ENCODE data around the gene C20orf141. TPM values are rescaled to one million over a fixed set of nuclear protein-coding genes. Genes with fewer than 3 reads are reported as not detected.
A peak's percentile ranks its signal among the peaks of the same experiment; 100 is the strongest.
"Not testable (repeated sequence)": the region's sequence is repeated elsewhere in the genome, so short reads cannot be mapped to it uniquely, and the experiment has no call there.

Gene C20orf141, protein sequence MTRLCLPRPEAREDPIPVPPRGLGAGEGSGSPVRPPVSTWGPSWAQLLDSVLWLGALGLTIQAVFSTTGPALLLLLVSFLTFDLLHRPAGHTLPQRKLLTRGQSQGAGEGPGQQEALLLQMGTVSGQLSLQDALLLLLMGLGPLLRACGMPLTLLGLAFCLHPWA
- total RNA-seq, result not detected

DNA sequence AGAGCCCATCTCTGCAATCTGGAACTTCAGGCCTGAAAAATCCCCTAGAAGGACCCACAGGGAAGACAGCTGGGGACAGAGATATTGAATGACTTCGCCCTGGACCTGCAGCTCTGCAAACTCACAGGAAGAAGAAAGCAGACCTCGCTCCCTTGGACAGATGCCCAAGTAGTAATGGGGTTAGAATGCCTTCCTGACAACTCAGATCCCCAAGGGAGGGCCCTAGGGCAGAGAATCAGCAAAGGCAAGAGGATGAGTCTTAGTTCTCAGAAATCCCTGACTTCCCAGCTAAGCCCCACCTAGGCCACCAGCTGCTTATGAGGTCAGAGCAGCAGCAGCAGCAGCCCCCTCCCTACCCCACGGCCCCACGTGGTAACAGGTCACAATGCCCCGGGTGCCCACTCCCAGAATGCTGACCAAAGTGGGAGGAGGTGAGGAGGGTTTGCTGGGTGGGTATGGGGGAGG, at the start of gene C20orf141:
C20orf141 (plus strand) TSS at position 401 of the 465 bp plus-strand sequence. CDS start 198 bp downstream, outside the sequence.
- DNase-seq (ENCODE audit: low spot score in 2 of 2), result peak; percentile 52 to 65
- Histone ChIP-seq H3K36me3 (no peaks in the 10 kb centered on the region), H3K4me3 (no peak within 1 kb of the TSS), H3K27me3 (peaks cover 0 to 11% of the 10 kb centered on the region in 2 donors), H3K9me3 (peaks cover 0 to 37% (median 4%) of the 10 kb centered on the region in 4 donors), H3K27ac (no peak within 1 kb of the TSS), H3K4me1 (peaks cover 0 to 11% (median 2%) of the 10 kb centered on the region in 4 donors)
- WGBS, 2 donors, result 28 to 36% methylated on average over 4 to 5 of the region's 5 CpGs
- TF ChIP-seq POLR2A (IDR thresholded peaks at IDR 0.05), result no peak
- TF ChIP-seq EP300 (IDR thresholded peaks at IDR 0.05), result peak in 1 of 2 donors; percentile 31

DNA sequence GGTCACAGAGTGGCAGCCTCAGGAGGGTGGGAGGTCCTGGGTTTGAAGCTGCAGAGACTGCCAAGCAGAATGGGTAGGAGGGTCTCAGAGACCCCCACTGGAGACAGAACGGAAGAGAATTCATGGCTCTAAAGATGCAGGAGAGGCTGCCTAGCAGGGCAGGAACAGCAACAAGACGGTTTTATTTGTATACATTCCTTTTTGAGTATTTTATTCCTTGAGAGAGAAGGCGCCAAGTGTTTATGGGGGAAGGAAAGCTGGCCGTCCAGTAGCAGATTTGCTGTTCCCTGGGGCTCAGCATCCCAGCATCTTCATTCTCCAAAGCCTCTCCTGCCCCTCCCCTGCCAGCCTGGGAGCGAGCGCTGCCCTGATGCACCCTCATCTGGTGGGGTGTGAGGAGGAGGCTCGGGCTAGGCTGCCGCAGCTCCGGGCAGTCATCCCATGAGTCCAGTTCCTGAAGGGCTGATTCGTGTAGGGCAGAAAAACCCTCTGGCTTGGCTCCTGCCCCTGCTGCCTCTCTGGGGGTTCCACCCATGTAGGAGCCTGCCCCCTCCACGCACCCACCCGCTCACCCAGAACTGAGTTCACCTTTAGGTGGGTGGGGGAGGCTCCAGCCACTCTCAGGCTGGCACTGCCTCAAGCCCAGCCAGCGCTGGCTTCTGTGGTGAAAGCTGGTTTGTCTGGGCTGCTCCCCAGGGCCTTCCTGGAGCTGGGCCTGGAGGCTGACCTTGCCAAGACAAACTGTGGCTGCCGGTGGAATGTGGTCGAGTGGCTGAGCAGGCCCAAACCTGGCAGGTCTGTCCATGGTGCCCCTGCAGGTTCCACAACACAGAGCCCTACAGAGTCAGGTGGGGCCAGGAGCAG, 46.8 kb upstream of the C20orf141 start:
- H3K36me3 ChIP-seq, result no peaks in the 10 kb centered on the region
- H3K27ac ChIP-seq, result no peak overlapping the region
- no peaks in the 10 kb centered on the region for H3K9me3 ChIP-seq
- 40 to 50% methylated on average over 13 to 15 of the region's 15 CpGs for WGBS, 2 donors
- TF ChIP-seq EP300 (IDR thresholded peaks at IDR 0.05) (no peak), POLR2A (IDR thresholded peaks at IDR 0.05) (no peak)
- TF ChIP-seq, protein P1, sequence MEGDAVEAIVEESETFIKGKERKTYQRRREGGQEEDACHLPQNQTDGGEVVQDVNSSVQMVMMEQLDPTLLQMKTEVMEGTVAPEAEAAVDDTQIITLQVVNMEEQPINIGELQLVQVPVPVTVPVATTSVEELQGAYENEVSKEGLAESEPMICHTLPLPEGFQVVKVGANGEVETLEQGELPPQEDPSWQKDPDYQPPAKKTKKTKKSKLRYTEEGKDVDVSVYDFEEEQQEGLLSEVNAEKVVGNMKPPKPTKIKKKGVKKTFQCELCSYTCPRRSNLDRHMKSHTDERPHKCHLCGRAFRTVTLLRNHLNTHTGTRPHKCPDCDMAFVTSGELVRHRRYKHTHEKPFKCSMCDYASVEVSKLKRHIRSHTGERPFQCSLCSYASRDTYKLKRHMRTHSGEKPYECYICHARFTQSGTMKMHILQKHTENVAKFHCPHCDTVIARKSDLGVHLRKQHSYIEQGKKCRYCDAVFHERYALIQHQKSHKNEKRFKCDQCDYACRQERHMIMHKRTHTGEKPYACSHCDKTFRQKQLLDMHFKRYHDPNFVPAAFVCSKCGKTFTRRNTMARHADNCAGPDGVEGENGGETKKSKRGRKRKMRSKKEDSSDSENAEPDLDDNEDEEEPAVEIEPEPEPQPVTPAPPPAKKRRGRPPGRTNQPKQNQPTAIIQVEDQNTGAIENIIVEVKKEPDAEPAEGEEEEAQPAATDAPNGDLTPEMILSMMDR (IDR thresholded peaks at IDR 0.05), result no peak
- H3K4me3 ChIP-seq, result no peak overlapping the region
- DNase-seq (ENCODE audit: low spot score in 2 of 2), result no peak
- H3K27me3 ChIP-seq, result peaks cover 0 to 67% of the 10 kb centered on the region in 2 donors
- H3K4me1 ChIP-seq, result peaks cover 0 to 6% (median 0%) of the 10 kb centered on the region in 4 donors

DNA sequence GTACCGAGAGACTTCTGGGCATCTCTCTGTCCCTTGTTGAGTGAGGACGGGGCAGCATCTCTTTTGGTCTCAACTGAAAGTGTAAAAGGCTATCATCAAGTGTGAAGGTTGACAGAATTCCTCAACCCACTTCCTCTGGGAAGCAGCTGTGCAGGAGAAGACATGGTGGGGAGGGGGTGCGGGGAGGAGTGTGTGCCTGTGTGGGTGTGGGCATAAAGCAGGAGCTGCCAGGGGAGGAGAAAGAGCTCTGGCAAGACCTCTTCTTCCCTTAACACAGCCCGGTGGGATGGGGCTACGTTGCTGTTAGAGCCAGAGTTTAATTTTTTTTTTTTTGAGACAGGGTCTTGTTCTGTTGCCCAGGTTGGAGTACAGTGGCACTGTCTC, 46.2 kb upstream of the C20orf141 start:
- H3K9me3 ChIP-seq, result no peaks in the 10 kb centered on the region
- H3K36me3 ChIP-seq, result no peaks in the 10 kb centered on the region
- no peak overlapping the region for H3K27ac ChIP-seq
- H3K4me1 ChIP-seq, result peaks cover 0 to 6% (median 0%) of the 10 kb centered on the region in 4 donors
- WGBS, 2 donors, result 78 to 88% methylated on average over 5 of the region's 5 CpGs
- no peak for TF ChIP-seq EP300 (IDR thresholded peaks at IDR 0.05)
- TF ChIP-seq, protein P1 (IDR thresholded peaks at IDR 0.05), result no peak
- TF ChIP-seq POLR2A (IDR thresholded peaks at IDR 0.05), result no peak
- peaks cover 0 to 61% of the 10 kb centered on the region in 2 donors for H3K27me3 ChIP-seq
- DNase-seq (ENCODE audit: low spot score in 2 of 2), result no peak
- H3K4me3 ChIP-seq, result no peak overlapping the region

DNA sequence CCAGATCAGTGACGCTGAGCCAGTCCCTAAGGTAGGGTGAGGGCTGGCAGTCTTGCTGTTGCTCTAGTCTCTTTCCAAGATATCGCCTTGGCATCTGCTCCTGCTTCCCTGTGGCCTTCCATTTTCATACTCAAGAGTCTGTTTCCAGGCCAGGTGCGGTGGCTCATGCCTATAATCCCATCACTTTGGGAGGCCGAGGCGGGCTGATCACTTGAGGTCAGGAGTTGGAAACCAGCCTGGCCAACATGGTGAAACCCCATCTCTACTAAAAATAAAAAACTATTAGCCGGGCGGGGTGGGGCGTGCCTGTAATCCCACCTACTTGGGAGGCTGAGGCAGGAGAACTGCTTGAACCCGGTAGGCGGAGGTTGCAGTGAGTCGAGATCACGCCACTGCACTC, 44.7 kb upstream of the C20orf141 start:
- H3K4me1 ChIP-seq; H3K36me3 ChIP-seq; H3K27ac ChIP-seq; H3K9me3 ChIP-seq; H3K4me3 ChIP-seq; DNase-seq (ENCODE audit: low spot score in 2 of 2): not testable (repeated sequence)
- 86 to 90% methylated on average over 12 of the region's 12 CpGs for WGBS, 2 donors
- H3K27me3 ChIP-seq, result peaks cover 0 to 50% of the 10 kb centered on the region in 2 donors

DNA sequence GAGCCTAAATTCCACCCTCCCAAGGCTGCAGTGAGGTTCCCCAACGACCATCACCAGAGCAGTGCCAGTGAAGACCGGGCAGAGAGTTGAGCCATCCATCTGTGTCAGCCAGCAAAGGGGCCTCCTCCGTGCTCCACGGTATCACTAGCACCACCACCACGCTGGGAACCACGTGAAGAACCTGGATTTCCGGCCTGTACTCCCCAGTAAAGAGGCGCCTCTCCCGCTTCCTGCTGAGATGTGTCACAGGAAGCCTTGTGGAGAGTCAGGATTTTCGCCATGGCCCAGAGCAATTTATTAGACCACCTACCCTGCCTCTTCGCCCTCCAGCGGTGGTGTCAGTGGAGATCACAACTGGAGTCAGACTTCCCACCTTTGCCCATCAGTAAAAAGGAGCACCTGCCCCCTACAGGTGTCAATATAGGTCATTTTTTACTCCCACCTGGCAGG, 43.1 kb upstream of the C20orf141 start:
- TF ChIP-seq, protein P1 (IDR thresholded peaks at IDR 0.05), result no peak
- no peak for TF ChIP-seq EP300 (IDR thresholded peaks at IDR 0.05)

DNA sequence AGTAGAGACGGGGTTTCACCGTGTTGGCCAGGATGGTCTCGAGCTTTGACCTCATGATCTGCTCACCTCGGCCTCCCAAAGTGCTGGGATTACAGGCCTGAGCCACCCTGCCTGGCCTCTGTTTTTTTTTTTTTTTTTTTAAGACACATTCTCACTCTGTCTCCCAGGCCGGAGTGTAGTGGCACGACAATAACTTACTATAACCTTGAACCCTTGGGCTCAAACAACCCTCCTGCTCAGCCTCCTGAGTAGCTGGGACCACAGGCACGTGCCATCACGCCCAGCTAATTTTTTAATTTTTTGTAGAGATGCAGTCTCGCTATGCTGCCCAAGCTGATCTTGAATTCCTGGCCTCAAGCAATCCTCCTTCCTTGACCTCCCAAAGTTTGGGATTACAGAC, 41.0 kb upstream of the C20orf141 start:
- WGBS, 2 donors, result 73 to 90% methylated on average over 9 of the region's 9 CpGs
- DNase-seq (ENCODE audit: low spot score in 2 of 2), result no peak
- TF ChIP-seq EP300 (IDR thresholded peaks at IDR 0.05), result no peak
- TF ChIP-seq, protein P1 (IDR thresholded peaks at IDR 0.05), result no peak
- no peak for TF ChIP-seq POLR2A (IDR thresholded peaks at IDR 0.05)
- Histone ChIP-seq H3K4me1 (no peaks in the 10 kb centered on the region), H3K27ac (no peak overlapping the region), H3K27me3 (peaks cover 0 to 20% of the 10 kb centered on the region in 2 donors), H3K36me3 (no peaks in the 10 kb centered on the region), H3K4me3 (no peak overlapping the region), H3K9me3 (peaks cover 0 to 20% (median 2%) of the 10 kb centered on the region in 4 donors)

More for the DNA sequence above, 43.1 kb upstream of the C20orf141 start:
- no peak overlapping the region for H3K4me3 ChIP-seq
- peaks cover 0 to 20% (median 2%) of the 10 kb centered on the region in 4 donors for H3K9me3 ChIP-seq
- H3K4me1 ChIP-seq, result peaks cover 0 to 6% (median 0%) of the 10 kb centered on the region in 4 donors
- no peak overlapping the region for H3K27ac ChIP-seq
- H3K27me3 ChIP-seq, result peaks cover 0 to 40% of the 10 kb centered on the region in 2 donors
- H3K36me3 ChIP-seq, result no peaks in the 10 kb centered on the region
- DNase-seq (ENCODE audit: low spot score in 2 of 2), result no peak
- 40 to 50% methylated on average over 8 to 12 of the region's 12 CpGs for WGBS, 2 donors
